Mesenchymal stem cell (in vitro differentiated cells and primary cell): ENCODE measurements around the gene CIB1.
A peak's percentile ranks its signal among the peaks of the same experiment; 100 is the strongest.

Experiments
- DNase-seq: peaks from one replicate; pipeline ENCODE4 v3.0.0-alpha.2; 2013
- H2AFZ ChIP-seq: one replicate; pipeline ENCODE4 v1.6.1; 2013; ENCODE audit warnings: low read depth, mild to moderate bottlenecking, control low read depth, inconsistent platforms, low read length, moderate library complexity
- H2AK5ac ChIP-seq: 2 replicates; pipeline ENCODE4 v1.6.1; 2013; ENCODE audit warnings: low read length, moderate library complexity, mild to moderate bottlenecking, inconsistent platforms; ENCODE audit not compliant: severe bottlenecking
- H2BK120ac ChIP-seq: one replicate; pipeline ENCODE4 v1.6.1; 2013; ENCODE audit warnings: low read depth, mild to moderate bottlenecking, inconsistent platforms, low read length, moderate library complexity
- H2BK12ac ChIP-seq, 2 experiments: one replicate each; pipeline ENCODE4 v1.6.1; 2013; ENCODE audit warnings: inconsistent platforms in 2 of 2, low read length in 2 of 2, mild to moderate bottlenecking in 2 of 2, moderate library complexity in 2 of 2, control low read depth in 1 of 2
- H2BK15ac ChIP-seq: one replicate; pipeline ENCODE4 v1.6.1; 2013; ENCODE audit warnings: mild to moderate bottlenecking, low read depth, inconsistent platforms; ENCODE audit not compliant: poor library complexity, severe bottlenecking
- H2BK5ac ChIP-seq: 2 replicates; pipeline ENCODE4 v1.6.1; 2013; ENCODE audit warnings: low read depth, mild to moderate bottlenecking, low read length, control low read depth, inconsistent platforms; ENCODE audit not compliant: poor library complexity, severe bottlenecking
- H3K14ac ChIP-seq, 2 experiments: one replicate each; pipeline ENCODE4 v1.6.1; 2013; ENCODE audit warnings: inconsistent platforms in 2 of 2, low read length in 2 of 2, control low read depth in 1 of 2, mild to moderate bottlenecking in 1 of 2, moderate library complexity in 1 of 2
- H3K18ac ChIP-seq, 2 experiments: one replicate each; pipeline ENCODE4 v1.6.1; 2013; ENCODE audit warnings: inconsistent platforms in 2 of 2, low read length in 2 of 2, control low read depth in 1 of 2, low read depth in 1 of 2, mild to moderate bottlenecking in 1 of 2
- H3K23ac ChIP-seq, 2 experiments: one replicate each; pipeline ENCODE4 v1.6.1; 2013; ENCODE audit warnings: inconsistent platforms in 2 of 2, low read length in 2 of 2, mild to moderate bottlenecking in 2 of 2, moderate library complexity in 2 of 2, control low read depth in 1 of 2
- H3K27ac ChIP-seq: 2 replicates; pipeline ENCODE4 v1.5.1; 2013; ENCODE audit warnings: mild to moderate bottlenecking, moderate library complexity, low read length, control low read depth, inconsistent platforms; ENCODE audit not compliant: poor library complexity, severe bottlenecking
- H3K27me3 ChIP-seq, 2 experiments: 2 replicates each; pipeline versions ENCODE4 v1.6.1 to v1.7.0; 2013; ENCODE audit warnings: low read length in 2 of 2, mild to moderate bottlenecking in 2 of 2, moderate library complexity in 2 of 2, control low read depth in 1 of 2, inconsistent platforms in 1 of 2; ENCODE audit not compliant: control insufficient read depth in 1 of 2, insufficient read depth in 1 of 2
- H3K36me3 ChIP-seq, 2 experiments: 2 replicates each; pipeline versions ENCODE4 v1.6.1 to v1.7.0; 2013; ENCODE audit warnings: low read length in 2 of 2, control low read depth in 1 of 2, inconsistent platforms in 1 of 2, low read depth in 1 of 2, mild to moderate bottlenecking in 1 of 2; ENCODE audit not compliant: insufficient read depth in 2 of 2, control insufficient read depth in 1 of 2
- H3K4ac ChIP-seq, 2 experiments: one replicate each; pipeline ENCODE4 v1.6.1; 2013; ENCODE audit warnings: inconsistent platforms in 2 of 2, low read length in 2 of 2, mild to moderate bottlenecking in 2 of 2, moderate library complexity in 2 of 2, control low read depth in 1 of 2, low read depth in 1 of 2
- H3K4me1 ChIP-seq: 2 replicates; pipeline ENCODE4 v1.6.1; 2013; ENCODE audit warnings: low read depth, low read length, control low read depth; ENCODE audit not compliant: control insufficient read depth, insufficient read depth
- H3K4me2 ChIP-seq: 2 replicates; pipeline ENCODE4 v1.6.1; 2013; ENCODE audit warnings: low read length, mild to moderate bottlenecking, inconsistent platforms; ENCODE audit not compliant: poor library complexity, severe bottlenecking
- H3K4me3 ChIP-seq, 2 experiments: 2 replicates each; pipeline versions ENCODE4 v1.5.1 to v1.7.0; 2013; ENCODE audit warnings: low read length in 2 of 2, mild to moderate bottlenecking in 2 of 2, control low read depth in 1 of 2, low read depth in 1 of 2; ENCODE audit not compliant: insufficient read depth in 1 of 2
- H3K79me1 ChIP-seq: replicated peaks from 2 replicates; pipeline ENCODE4 v1.6.1; 2013; ENCODE audit warnings: mild to moderate bottlenecking, control low read depth, low read length, inconsistent platforms; ENCODE audit not compliant: poor library complexity, severe bottlenecking
- H3K9ac ChIP-seq: 2 replicates; pipeline ENCODE4 v1.7.0; 2013; ENCODE audit warnings: mild to moderate bottlenecking, low read length, moderate library complexity
- H3K9me3 ChIP-seq: 2 replicates; pipeline ENCODE4 v1.7.0; 2013; ENCODE audit warnings: mild to moderate bottlenecking, low read length; ENCODE audit not compliant: control insufficient read depth
- H4K8ac ChIP-seq: one replicate; pipeline ENCODE4 v1.6.1; 2013; ENCODE audit warnings: inconsistent platforms, mild to moderate bottlenecking, low read length, moderate library complexity
- H4K91ac ChIP-seq: one replicate; pipeline ENCODE4 v1.6.1; 2013; ENCODE audit warnings: mild to moderate bottlenecking, low read length, inconsistent platforms
- WGBS: methylation state at CpG from one replicate; pipeline ENCODE4 v1.1.7; 2013; ENCODE audit warnings: mixed read lengths; 5-methylcytosine and 5-hydroxymethylcytosine counted together

The CIB1 gene

GRCh38 chr15:90184786-90185704 lies 48.7 kb downstream of the CIB1 start:
- H3K36me3 ChIP-seq, result no peaks in the 10 kb centered on the region
- H2AK5ac ChIP-seq, result peak overlapping the region; percentile 13
- H4K91ac ChIP-seq, result peak overlapping the region; percentile 87
- no peak overlapping the region for H2BK5ac ChIP-seq
- peaks cover 12% of the 10 kb centered on the region for H3K4me1 ChIP-seq
- no peaks in the 10 kb centered on the region for H3K9me3 ChIP-seq
- peak overlapping the region; percentile 71 to 73 for H3K4me3 ChIP-seq
- peaks cover 8% of the 10 kb centered on the region for H3K79me1 ChIP-seq
- H3K9ac ChIP-seq, result peak overlapping the region; percentile 79
- peak overlapping the region in 1 of 2 experiments; percentile 48 for H3K14ac ChIP-seq
- H2BK12ac ChIP-seq, result peak overlapping the region; percentile 67 to 79
- WGBS, result 9% methylated on average over 62 of the region's 67 CpGs
- peak overlapping the region; percentile 97 for H2BK15ac ChIP-seq
- H2BK120ac ChIP-seq, result peak overlapping the region; percentile 65
- H3K23ac ChIP-seq, result no peak overlapping the region
- H3K27me3 ChIP-seq, result no peaks in the 10 kb centered on the region
- peak overlapping the region; percentile 96 for H4K8ac ChIP-seq
- peak overlapping the region; percentile 89 for H2AFZ ChIP-seq
- H3K4me2 ChIP-seq, result peak overlapping the region; percentile 80
- DNase-seq, result peak; percentile 46
- H3K4ac ChIP-seq, result peak overlapping the region in 1 of 2 experiments; percentile 12
- peak overlapping the region; percentile 78 to 87 for H3K18ac ChIP-seq
- peak overlapping the region; percentile 21 for H3K27ac ChIP-seq

GRCh38 chr15:90184119-90184785 lies 49.5 kb downstream of the CIB1 start:
- Histone ChIP-seq H2BK15ac (no peak overlapping the region), H2AFZ (peak overlapping the region; percentile 6), H3K4me3 (peak overlapping the region; percentile 71 to 73), H2BK120ac (peak overlapping the region; percentile 65), H2BK12ac (peak overlapping the region in 1 of 2 experiments; percentile 79), H3K27ac (peak overlapping the region; percentile 12), H3K79me1 (peaks cover 3% of the 10 kb centered on the region), H4K8ac (peak overlapping the region; percentile 96), H3K4me2 (peak overlapping the region; percentile 17), H2BK5ac (no peak overlapping the region), H3K27me3 (no peaks in the 10 kb centered on the region), H3K23ac (no peak overlapping the region), H3K4me1 (peaks cover 11% of the 10 kb centered on the region), H3K18ac (peak overlapping the region; percentile 68 to 81), H3K4ac (peak overlapping the region; percentile 12 to 52), H3K14ac (peak overlapping the region in 1 of 2 experiments; percentile 5), H3K9ac (peak overlapping the region; percentile 79), H2AK5ac (no peak overlapping the region), H4K91ac (peak overlapping the region; percentile 48), H3K9me3 (no peaks in the 10 kb centered on the region), H3K36me3 (no peaks in the 10 kb centered on the region)
- 31% methylated on average over 26 of the region's 27 CpGs for WGBS
- DNase-seq, result peak; percentile 87

GRCh38 chr15:90181776-90182175 lies 52.0 kb downstream of the CIB1 start:
- Histone ChIP-seq H3K36me3 (no peaks in the 10 kb centered on the region), H3K14ac (no peak overlapping the region), H2BK120ac (no peak overlapping the region), H3K18ac (no peak overlapping the region), H2BK5ac (no peak overlapping the region), H3K9me3 (no peaks in the 10 kb centered on the region), H2AFZ (no peak overlapping the region), H3K9ac (no peak overlapping the region), H3K4ac (no peak overlapping the region), H3K79me1 (peaks cover 2% of the 10 kb centered on the region), H3K4me2 (no peak overlapping the region), H2BK15ac (no peak overlapping the region), H4K91ac (no peak overlapping the region), H3K27ac (no peak overlapping the region), H3K23ac (no peak overlapping the region), H2AK5ac (no peak overlapping the region), H2BK12ac (no peak overlapping the region), H3K4me1 (peaks cover 11% of the 10 kb centered on the region), H4K8ac (no peak overlapping the region), H3K4me3 (no peak overlapping the region), H3K27me3 (no peaks in the 10 kb centered on the region)
- 55% methylated on average over 2 of the region's 2 CpGs for WGBS
- no peak for DNase-seq
